Measurements from ENCODE around the gene AARS1.
A peak's percentile ranks its signal among the peaks of the same experiment; 100 is the strongest.
"Not testable (repeated sequence)": the region's sequence is repeated elsewhere in the genome, so short reads cannot be mapped to it uniquely, and the experiment has no call there.

Gene AARS1

GRCh38 chr16:70270176-70270575, 19.1 kb downstream of the AARS1 start:
- no peak for DNase-seq

GRCh38 chr16:70269471-70269870, 19.8 kb downstream of the AARS1 start:
- DNase-seq, result no peak

- not testable (repeated sequence) for DNase-seq
Observed at GRCh38 chr16:70267922-70268321, 21.4 kb downstream of the AARS1 start.

GRCh38 chr16:70267516-70267915, 21.8 kb downstream of the AARS1 start:
- peak; percentile 26 for DNase-seq

GRCh38 chr16:70259903-70260302, 29.4 kb downstream of the AARS1 start:
- not testable (repeated sequence) for DNase-seq

GRCh38 chr16:70258946-70259345, 30.4 kb downstream of the AARS1 start:
- DNase-seq, result no peak

GRCh38 chr16:70258065-70258464, 31.2 kb downstream of the AARS1 start:
- DNase-seq, result no peak

GRCh38 chr16:70257391-70257790, 31.9 kb downstream of the AARS1 start:
- DNase-seq, result no peak

- no peak for DNase-seq
Observed at GRCh38 chr16:70255574-70255973, 33.7 kb downstream of the AARS1 start.

GRCh38 chr16:70254965-70255286, 34.4 kb downstream of the AARS1 start:
- no peak for DNase-seq

GRCh38 chr16:70254180-70254964, 34.9 kb downstream of the AARS1 start:
- no peak for DNase-seq

- DNase-seq, result peak; percentile 43
Observed at GRCh38 chr16:70253291-70254106, 35.8 kb downstream of the AARS1 start.

- DNase-seq, result no peak
Observed at GRCh38 chr16:70252355-70252988, 36.8 kb downstream of the AARS1 start.

- peak; percentile 94 for DNase-seq
Observed at GRCh38 chr16:70251629-70252354, 37.5 kb downstream of the AARS1 start, which contains the start of gene EXOSC6. TSS of gene EXOSC6 (minus strand) at chr16:70251940. CDS start at chr16:70251900, 40 bp downstream.

GRCh38 chr16:70250748-70251628, 38.3 kb downstream of the AARS1 start:
- no peak for DNase-seq

- not testable (repeated sequence) for DNase-seq
Observed at GRCh38 chr16:70249697-70250096, 39.6 kb downstream of the AARS1 start.

GRCh38 chr16:70238773-70239172, 50.5 kb downstream of the AARS1 start:
- not testable (repeated sequence) for DNase-seq

GRCh38 chr16:70231831-70232230, 57.5 kb downstream of the AARS1 start:
- DNase-seq, result not testable (repeated sequence)

GRCh38 chr16:70226024-70226423, 63.3 kb downstream of the AARS1 start:
- DNase-seq, result not testable (repeated sequence)

GRCh38 chr16:70225430-70225829, 63.9 kb downstream of the AARS1 start:
- not testable (repeated sequence) for DNase-seq

GRCh38 chr16:70224645-70225044, 64.7 kb downstream of the AARS1 start:
- DNase-seq, result not testable (repeated sequence)
